DOHH2 (cell line): ENCODE data around the gene PTPDC1.

Experiments
- CTCF ChIP-seq: fragments of 200-600 bp; sonication (generic); IDR thresholded peaks from one replicate; pipeline ENCODE4 v1.5.1; 2014; ENCODE audit warnings: antibody characterized with exemption, mild to moderate bottlenecking, low read depth, low read length; ENCODE audit not compliant: poor library complexity, severe bottlenecking
- EZH2phosphoT487 ChIP-seq: fragments of 200-600 bp; sonication (generic); IDR thresholded peaks from 2 replicates; pipeline ENCODE4 v1.6.1; 2017; ENCODE audit warnings: borderline replicate concordance, mild to moderate bottlenecking, antibody characterized with exemption, low read length, moderate library complexity, mixed read lengths

- TF ChIP-seq CTCF (no peak), EZH2phosphoT487 (no peak)
Measured at GRCh38 chr9:94147776-94148175, 63.5 kb downstream of the PTPDC1 start.
